MM.1S (cell line): ENCODE data around the gene MGAM2.

Source experiments
- CTCF ChIP-seq: fragments of 300-600 bp; sonication (generic); IDR thresholded peaks from 2 replicates; pipeline ENCODE4 v1.5.1; 2016; ENCODE audit warnings: antibody characterized with exemption, low read length, mixed read lengths
- EZH2 ChIP-seq: fragments of 300-600 bp; sonication (generic); optimal IDR thresholded peaks from 2 replicates; pipeline ENCODE3; 2017; ENCODE audit warnings: low read depth, mild to moderate bottlenecking, antibody characterized with exemption, low read length, mixed read lengths
- EZH2phosphoT487 ChIP-seq: fragments of 300-600 bp; sonication (generic); IDR thresholded peaks from 2 replicates; pipeline ENCODE4 v1.6.1; 2018; ENCODE audit warnings: antibody characterized with exemption, low read length

- TF ChIP-seq CTCF (no peak), EZH2phosphoT487 (no peak), EZH2 (no peak)
Measured at GRCh38 chr7:142196066-142196840, 84.7 kb downstream of the MGAM2 start.
